Measurements from ENCODE around the gene FOXN4.

DNA sequence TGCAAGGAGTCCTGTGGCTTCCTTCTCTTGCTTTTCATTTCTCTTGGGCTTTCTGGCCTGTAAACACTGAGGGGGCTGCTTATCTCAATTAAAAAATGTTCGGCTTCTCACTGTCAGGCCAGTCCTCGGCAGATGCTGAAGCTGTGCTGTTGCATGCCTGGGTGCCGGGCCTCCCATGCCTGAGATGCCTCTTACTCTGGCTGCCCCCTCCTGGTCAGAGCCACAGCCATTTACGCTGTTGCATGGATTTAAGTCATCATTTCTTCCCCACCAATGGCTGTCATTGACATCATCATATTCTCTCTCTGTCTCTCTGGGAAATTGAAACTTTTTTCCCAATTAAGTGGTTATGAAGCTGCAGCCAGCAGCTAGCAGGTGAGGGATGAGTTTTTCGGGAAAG lies 53.7 kb downstream of the FOXN4 start:
- TF ChIP-seq TOPORS (CRISPR knock-in tag; IDR thresholded peaks at IDR 0.05), result no peak
- no peak for TF ChIP-seq HNF4G (IDR thresholded peaks at IDR 0.05; ENCODE audit: borderline replicate concordance, low read depth, low read length)
- TF ChIP-seq HNF4G (CRISPR knock-in tag; IDR thresholded peaks at IDR 0.05; ENCODE audit: borderline replicate concordance, low read depth), result no peak
- TF ChIP-seq TCF7L2 (IDR thresholded peaks at IDR 0.05; ENCODE audit: low read depth, low read length), result no peak
- TF ChIP-seq SAP130 (CRISPR knock-in tag; IDR thresholded peaks at IDR 0.05; ENCODE audit: low read depth), result no peak
- TF ChIP-seq ZNF570 (CRISPR knock-in tag; IDR thresholded peaks at IDR 0.05; ENCODE audit: borderline replicate concordance), result no peak
- no peak for TF ChIP-seq KAT8 (CRISPR knock-in tag; IDR thresholded peaks at IDR 0.05)
- TF ChIP-seq, protein P1, sequence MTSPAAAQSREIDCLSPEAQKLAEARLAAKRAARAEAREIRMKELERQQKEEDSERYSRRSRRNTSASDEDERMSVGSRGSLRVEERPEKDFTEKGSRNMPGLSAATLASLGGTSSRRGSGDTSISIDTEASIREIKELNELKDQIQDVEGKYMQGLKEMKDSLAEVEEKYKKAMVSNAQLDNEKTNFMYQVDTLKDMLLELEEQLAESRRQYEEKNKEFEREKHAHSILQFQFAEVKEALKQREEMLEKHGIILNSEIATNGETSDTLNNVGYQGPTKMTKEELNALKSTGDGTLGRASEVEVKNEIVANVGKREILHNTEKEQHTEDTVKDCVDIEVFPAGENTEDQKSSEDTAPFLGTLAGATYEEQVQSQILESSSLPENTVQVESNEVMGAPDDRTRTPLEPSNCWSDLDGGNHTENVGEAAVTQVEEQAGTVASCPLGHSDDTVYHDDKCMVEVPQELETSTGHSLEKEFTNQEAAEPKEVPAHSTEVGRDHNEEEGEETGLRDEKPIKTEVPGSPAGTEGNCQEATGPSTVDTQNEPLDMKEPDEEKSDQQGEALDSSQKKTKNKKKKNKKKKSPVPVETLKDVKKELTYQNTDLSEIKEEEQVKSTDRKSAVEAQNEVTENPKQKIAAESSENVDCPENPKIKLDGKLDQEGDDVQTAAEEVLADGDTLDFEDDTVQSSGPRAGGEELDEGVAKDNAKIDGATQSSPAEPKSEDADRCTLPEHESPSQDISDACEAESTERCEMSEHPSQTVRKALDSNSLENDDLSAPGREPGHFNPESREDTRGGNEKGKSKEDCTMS (CRISPR knock-in tag; conservative IDR thresholded peaks at IDR 0.05), result no peak
- no peak for TF ChIP-seq ZNF317 (CRISPR knock-in tag; IDR thresholded peaks at IDR 0.05)
- TF ChIP-seq ZNF138 (CRISPR knock-in tag; IDR thresholded peaks at IDR 0.05; ENCODE audit: low read depth), result no peak
- TF ChIP-seq AHDC1 (CRISPR knock-in tag; IDR thresholded peaks at IDR 0.05; ENCODE audit: borderline replicate concordance), result no peak
- no peak for TF ChIP-seq ZNF180 (CRISPR knock-in tag; IDR thresholded peaks at IDR 0.05; ENCODE audit: borderline replicate concordance, low read depth)
- TF ChIP-seq, protein P2, sequence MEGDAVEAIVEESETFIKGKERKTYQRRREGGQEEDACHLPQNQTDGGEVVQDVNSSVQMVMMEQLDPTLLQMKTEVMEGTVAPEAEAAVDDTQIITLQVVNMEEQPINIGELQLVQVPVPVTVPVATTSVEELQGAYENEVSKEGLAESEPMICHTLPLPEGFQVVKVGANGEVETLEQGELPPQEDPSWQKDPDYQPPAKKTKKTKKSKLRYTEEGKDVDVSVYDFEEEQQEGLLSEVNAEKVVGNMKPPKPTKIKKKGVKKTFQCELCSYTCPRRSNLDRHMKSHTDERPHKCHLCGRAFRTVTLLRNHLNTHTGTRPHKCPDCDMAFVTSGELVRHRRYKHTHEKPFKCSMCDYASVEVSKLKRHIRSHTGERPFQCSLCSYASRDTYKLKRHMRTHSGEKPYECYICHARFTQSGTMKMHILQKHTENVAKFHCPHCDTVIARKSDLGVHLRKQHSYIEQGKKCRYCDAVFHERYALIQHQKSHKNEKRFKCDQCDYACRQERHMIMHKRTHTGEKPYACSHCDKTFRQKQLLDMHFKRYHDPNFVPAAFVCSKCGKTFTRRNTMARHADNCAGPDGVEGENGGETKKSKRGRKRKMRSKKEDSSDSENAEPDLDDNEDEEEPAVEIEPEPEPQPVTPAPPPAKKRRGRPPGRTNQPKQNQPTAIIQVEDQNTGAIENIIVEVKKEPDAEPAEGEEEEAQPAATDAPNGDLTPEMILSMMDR (CRISPR knock-in tag; IDR thresholded peaks at IDR 0.05), result peak; percentile 63
- peak; percentile 57; the same call in 1 of the 2 replicates for TF ChIP-seq RAD21 (CRISPR knock-in tag; IDR thresholded peaks at IDR 0.05)
